ENCODE results near the gene CHST8.

DNA sequence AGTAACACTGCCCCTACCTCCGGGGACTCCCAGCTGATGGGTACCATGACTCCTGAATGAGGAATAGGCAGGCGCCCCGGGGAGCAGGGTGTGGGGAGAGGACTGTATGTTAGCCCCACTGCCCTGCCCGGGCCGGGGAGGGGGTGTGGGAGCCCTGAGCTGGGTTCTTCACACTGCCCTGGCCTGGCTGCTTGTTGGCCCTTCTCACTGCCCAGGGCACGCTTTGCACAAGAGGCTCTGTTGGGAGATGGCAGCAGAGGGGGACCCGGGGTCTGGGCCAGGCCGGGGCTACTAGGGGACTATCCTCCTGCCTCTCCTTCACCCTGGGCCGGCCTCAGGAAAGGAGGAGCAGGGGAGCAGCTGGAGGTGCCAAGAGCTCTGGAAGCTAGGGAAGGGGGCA is 155.6 kb downstream of the CHST8 start:
- no peak for TF ChIP-seq EZH2phosphoT487 (IDR thresholded peaks at IDR 0.05; ENCODE audit: borderline replicate concordance)
- no peak for TF ChIP-seq CTCF (conservative IDR thresholded peaks at IDR 0.05; ENCODE audit: low read length)

All from Loucy (cell line).